NOMO-1 treated with dmso at 0.1 percent for 144 hours (cell line): ENCODE measurements around the gene MOB3B.
"Not testable (repeated sequence)": the region's sequence is repeated elsewhere in the genome, so short reads cannot be mapped to it uniquely, and the experiment has no call there.

Experiments
- DNase-seq: peaks from one replicate; lab custom pipeline; 2025; ENCODE audit not compliant: unreplicated experiment; lab: John Stamatoyannopoulos, UW

Gene MOB3B

DNA sequence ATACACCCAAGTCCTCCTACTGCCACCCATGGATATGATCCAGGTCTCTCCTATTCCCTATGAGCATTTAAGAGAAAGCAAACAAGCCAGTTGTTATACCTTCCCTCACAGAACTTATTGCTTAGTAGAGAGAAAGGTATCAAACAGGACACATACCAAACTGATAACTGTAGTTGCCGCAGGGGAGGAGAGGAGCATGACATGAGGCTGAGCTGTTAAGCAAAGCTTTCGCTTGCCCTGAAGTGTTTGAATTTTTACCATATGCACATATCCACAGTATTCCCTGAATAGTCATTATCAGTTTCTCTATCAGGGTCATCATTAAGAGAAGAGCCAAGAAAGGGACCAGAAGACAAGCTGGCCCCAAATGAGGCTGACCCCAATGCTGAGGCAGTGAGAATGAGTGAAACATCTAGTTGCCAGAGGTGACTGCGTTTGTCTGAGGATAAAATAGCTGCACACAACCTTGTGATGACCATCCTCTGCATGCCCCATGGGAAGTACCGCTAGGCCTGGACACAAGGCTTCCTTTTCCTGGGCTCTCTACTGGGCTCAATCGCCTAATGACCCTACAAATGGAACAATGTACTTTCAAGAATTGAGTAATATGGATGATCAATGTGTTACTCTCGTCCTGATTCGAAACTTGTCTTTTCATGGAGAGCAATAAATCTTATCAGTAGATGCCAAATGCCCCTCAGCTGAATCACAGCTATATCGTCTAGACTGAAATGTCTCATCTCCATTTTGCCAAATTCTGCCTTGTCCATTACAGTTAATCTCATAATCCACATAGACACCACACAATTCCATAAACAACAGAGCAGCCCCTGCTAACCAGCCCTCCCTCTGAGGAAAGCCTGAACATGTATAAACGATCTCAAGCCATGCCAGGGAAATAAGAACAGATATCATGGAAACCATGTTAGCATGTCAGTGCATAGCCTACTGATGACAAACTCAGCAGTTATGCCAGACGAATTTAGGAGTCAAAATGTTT, 9.8 kb downstream of the MOB3B start:
- DNase-seq, result no peak

DNA sequence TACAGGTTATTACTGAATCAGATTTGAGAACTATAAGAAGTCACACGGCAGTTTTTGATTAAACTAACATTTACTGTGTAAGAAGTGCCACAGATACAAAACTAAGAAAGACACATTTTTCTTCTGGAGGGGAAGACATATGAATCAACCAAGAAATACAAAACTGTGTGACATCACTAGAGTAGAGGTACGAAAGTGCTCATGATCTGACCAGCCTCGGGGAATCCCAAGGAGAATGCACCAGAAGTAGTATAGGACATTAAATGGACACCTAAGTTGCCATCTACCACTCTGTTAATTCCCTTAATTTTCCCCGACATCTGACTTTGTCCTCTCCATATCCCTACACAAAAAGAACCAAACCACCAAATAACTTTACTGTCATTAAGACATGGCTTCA, 10.8 kb downstream of the MOB3B start:
- no peak for DNase-seq

DNA sequence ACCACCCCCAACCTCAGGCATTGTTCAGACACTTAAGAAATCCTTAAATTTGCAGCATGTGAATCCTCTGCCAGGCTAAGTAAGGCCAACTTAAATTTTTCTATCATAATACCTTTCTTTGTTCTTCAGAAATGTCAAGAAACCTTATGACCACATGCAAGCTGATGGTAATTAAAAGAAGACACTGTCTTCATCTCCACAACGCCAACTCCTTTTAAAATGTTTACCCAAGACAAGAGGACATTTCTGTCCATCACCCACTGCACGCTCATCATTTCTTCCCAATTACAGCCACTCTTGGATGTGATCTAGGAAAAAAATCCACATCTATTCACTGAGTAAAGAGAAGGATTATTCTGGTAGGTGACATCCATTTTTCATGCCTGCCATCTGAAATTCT, 11.6 kb downstream of the MOB3B start:
- DNase-seq, result no peak

DNA sequence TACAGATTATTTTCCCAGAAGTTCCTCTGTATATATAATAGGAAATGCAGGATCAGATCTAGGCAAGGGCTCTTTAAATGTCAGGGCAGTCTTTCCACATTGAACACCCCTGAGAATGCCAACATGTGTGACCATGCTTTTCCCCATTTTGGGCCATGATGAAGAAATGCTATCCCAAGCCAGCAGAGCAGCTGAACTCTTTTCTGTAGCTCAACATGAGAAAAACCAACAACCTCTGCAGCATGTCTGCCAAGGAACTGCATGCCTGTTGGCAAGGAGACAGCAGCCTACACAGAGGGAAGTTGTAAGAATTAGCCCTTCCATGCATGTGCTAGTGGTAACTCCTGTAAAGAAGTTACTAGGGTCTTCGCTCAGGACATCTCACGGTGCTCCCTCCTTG, 15.1 kb downstream of the MOB3B start:
- no peak for DNase-seq

DNA sequence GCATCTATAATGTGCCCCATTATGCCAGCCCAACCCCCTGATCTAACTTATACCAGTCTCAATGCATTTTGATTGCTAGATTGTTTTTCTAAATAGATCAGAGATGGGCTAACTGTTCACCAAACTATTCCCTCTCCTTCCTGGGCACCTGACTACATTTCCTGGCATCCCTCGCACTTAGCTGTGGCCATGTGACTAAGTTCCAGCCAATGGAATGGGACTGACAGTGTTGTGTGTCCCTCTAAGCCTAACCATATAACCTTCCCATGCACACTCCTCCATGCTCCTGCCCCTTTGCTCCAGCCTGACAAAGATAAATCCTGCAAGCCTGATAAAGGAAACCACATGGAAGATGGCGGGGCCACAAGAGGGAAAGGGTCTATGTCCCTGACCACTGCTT, 17.8 kb downstream of the MOB3B start:
- no peak for DNase-seq

DNA sequence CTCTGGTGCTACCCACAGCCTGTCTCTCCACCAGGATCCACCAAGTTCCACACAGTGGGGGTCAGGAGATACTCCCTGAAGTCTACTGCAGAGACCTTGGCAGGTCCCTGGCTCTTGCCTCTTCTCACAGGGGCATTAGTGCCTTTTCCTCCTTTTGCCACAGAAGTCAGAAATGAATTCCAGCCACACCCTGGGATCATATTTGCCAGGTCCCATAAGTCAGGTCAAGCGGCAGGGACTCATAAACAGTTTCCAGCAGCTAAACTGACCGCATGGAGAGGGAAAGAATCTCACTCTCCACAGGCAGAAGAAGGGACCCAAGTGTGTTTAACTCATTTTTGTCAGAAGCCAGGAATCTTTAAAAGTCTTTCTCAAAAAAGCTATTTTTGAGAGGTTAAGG, 18.8 kb downstream of the MOB3B start:
- no peak for DNase-seq

DNA sequence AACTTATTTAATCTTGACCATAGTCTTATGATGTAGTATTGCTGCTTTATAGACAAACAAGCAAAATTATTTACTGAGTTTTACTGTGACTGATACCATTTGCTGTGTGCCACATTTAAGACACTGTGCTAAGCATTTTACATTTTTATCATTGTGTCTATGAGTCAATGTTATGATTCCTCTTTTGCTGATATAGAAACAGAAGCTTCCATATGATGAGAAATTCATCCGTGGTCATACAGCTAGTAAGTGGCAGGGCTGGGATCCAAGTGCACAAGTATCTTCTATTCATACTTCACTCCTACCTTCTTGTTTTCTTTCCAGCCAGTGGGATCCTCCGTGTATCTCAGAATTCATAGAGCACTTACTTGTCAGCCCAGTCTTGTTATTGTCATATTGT, 22.6 kb downstream of the MOB3B start:
- no peak for DNase-seq

DNA sequence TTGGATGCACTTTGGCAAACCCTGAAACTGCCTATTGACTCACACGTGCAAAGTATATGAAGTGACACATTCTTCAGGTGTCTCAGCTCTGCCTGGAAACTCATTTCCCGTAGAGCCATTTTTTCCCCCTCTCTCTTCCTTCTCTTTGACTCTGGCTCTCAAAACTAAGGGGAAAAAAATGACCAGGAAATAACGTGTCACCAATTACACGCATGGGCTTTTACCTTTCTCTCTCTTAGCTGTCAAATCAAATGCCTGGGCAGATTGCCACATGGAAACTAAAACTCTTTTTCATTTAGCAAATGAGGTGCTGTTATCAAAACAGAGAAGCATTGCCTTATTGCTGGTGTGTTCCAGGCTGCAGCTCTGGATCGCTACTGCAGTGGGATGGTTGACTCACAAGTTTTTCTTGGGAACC, 23.9 kb downstream of the MOB3B start:
- DNase-seq, result no peak

DNA sequence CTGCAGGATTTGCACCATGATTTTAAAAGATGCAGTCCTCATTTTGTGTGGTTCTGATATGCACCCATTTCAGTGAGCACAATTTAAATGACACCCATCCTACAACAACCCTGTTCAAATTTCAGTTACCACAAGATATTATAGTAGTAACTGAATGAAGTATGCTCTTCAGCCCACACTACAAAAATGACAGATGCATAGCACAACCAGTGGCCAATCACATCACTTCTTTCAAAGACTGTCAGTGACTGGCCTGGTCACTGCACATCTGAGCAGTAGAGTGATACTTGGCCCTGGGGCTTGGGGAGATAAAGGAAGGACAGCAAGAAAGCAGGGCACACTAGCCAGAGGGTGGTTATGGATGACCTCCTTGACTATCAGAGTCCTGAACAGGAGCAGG, 25.4 kb downstream of the MOB3B start:
- no peak for DNase-seq

DNA sequence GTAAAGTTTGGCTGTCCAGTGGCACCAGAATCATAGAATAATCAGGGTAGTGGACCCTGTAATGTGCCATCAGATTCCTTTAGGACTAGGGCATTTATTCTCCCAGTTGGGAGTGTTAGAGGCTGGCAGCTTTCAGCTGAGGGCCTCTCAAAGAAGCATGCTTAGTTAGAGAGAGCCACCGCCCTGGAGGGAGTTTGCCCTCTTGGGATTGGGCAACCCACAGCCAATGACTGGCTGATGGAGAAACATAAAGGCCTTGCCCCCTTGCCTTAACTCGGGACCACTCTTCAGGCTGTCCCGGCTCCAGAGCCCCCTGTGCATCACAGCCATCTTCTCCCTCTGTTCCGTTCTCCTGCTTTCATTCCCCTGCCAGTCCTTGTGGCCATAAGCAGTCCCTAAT, 26.0 kb downstream of the MOB3B start:
- DNase-seq, result no peak

DNA sequence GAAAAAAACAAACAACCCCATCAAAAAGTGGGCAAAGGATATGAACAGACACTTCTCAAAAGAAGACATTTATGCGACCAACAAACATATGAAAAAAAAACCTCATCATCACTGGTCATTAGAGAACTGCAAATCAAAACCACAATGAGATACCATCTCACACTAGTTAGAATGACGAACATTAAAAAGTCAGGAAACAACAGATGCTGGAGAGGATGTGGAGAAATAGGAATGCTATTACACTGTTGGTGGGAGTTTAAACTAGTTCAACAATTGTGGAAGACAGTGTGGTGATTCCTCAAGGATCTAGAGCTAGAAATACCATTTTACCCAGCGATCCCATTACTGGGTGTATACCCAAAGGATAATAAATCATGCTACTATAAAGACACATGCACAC, 28.7 kb downstream of the MOB3B start:
- DNase-seq, result not testable (repeated sequence)

DNA sequence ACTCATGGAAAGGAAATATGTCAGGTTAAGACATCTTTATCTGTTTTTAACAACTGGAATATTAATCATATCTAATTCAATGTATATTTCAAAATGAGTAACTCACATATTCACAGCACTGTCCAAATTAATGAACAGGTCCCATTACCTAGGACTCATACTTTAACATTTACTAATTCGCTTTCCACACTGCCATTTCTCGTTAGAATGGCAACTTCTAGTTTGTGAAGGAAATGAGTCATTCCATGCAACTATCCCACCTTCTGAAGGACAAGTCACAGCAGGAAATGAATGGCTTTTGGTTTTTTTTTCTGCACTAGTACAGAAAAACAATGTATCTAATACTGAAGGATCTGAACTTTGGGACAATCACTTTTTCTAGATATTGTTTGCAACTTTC, 30.2 kb downstream of the MOB3B start:
- no peak for DNase-seq

DNA sequence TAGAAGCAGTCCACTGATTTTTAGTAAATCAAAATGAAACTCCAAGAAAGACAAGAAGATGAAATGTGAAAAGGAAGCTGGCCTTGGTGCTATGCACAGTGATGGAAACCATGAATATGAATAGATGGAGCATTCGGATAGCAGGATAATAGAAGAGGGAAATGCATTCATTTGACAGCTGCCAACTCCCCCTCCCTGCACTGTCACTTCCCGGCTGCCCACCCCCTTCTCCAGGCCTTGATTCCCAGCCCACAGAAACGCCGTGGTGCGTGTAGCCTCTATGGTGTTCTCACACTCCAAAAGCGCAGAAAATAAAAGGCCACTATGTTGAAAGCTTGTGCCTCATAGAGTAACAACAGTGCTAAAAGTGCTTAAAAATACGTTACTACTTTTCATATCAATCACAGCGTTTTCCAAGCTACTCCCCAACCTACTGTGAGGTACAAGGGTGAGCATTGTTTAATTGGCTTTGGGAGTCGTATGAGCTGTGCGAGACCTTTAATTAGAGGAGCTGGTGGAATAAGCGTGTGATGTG, 31.7 kb downstream of the MOB3B start:
- DNase-seq, result no peak

DNA sequence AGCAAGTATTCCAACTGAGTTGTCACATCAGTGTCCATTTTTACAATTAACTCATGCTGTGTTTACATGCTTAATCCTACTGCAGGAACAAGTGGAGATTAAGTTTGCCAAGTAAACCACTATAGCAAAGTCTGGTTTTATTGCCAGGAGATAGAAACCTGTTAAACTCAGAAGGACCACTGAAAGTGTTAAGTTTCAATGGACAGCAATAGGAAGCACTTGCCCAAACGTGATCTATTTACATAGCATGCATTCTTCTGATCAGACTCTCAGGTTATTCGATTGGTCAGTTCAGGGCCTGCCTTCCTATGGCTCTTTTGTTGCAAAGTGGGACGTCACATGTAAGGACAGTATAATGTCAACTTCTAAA, 33.5 kb downstream of the MOB3B start:
- DNase-seq, result no peak

DNA sequence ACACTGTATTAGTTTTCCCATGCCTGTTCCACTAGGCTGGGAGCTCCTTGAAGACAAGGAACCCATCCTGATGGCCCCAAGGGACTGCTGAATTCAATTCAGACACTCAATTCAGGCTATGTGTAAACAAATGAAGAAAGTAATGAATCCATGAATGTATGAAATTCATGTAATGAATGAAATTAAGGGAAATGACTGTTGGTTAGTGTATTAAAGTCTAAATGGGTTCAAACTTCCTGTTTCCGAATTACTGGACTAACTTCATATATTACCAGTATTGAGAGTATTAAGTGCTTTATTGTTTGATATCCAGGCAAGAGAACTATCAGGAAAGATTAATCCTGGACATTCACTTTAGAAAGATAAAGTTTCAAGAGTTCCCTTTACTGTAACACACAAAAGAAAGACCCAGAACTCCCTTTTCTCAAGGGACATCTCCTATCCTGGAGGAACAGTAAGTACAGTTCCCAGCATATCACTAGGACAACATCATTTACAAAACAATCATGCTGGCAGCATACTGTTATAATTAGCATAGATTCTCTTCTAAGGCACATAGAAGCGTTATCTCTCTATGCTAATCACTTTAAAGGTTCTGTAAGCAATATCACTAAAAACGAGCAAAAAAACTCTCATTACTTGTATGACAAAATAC, 34.0 kb downstream of the MOB3B start:
- no peak for DNase-seq

DNA sequence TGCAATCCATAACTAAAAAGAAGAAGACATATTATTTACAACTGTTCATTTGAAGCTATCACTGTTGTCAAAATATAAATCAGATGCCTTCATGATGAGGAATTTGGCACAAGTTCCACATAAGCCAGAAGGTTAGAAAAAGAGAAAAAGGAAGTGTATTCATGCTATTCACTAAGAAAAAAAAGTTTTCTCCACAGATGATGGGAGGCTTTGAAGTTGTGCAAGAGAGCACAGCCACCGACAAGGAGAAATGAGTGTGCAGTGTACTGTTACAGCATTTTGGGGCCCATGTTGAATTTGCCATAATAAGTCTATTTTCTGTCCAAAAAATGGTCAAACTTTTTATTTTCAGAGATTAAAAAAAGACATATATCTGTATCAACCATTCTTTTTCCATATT, 38.5 kb downstream of the MOB3B start:
- no peak for DNase-seq

DNA sequence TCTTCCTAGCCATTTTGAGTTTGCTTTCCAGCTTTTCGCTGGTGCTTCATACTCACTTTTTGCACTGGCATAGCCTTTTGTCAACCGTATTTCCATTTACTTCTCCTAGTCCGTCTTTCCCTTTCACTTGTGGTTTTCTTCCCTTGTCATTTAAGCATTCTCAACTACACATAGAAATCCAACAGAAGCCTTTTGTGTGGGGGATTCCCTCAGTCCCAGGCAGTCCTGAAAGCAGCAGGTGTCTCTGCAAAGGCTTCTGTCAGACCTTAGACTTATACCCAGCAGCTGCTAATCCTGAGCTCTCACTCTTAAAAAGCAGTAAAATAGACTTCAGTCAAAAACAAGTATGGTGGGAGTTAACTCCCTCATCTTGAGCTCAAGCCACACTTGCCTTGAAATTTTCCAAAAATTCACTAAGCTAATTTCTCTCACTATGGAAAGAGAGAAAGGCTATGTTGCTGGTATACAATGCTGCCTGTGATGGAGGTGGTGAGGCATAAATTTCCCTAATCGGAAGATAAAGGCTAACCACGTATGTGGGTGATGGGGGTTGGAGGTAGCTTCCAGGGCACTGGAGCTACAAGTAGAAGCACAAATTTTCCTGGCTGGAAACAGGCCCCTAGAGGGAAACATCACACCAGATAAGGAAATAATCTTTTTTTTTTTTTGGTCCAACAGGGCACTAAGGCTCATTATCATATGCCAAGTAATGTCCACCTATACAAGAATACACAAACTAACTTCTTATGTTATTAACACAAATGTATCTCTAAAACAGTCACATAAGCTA, 40.3 kb downstream of the MOB3B start:
- DNase-seq, result no peak

DNA sequence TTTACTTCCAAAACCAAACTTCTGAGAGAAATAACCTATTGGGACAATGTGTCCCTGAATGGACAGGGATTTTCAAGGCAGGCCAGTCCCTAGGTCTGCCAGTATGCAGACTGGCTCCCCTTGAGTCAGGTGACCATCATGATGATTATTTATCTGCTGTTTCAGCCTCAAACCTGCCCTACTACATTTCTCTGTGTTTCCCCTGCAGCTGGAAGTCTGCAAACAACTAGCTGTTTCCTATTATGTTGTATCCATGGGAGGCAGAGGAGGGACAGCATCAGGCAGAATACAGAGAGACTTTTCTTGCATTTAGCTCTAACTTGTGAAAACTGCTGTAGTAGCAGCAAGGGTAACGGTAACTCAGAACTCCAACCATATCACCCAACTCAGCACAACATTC, 41.7 kb downstream of the MOB3B start:
- DNase-seq, result no peak

DNA sequence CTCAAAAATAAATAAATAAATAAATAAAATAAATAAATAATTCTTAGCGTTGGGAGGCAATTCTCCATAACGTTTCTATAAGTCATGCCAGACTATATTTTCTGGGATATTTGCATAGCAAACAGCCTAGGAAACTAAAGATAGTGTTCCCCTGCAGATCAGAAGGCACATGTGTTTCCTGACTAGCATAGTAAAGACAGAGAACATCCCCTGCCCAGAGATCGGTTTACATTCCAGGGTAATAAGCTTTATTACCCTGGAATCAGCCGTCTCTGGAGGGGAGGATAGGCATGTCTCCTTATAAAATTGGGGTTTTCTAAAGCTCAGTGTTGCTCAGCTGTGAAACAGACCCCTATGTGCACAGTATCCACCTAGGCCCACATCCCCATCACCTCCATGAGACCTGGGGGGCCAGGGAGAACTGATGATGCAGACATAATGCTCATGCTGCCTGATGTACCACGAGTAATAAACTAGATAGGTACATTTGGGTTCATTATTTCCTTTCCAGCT, 42.4 kb downstream of the MOB3B start:
- no peak for DNase-seq

DNA sequence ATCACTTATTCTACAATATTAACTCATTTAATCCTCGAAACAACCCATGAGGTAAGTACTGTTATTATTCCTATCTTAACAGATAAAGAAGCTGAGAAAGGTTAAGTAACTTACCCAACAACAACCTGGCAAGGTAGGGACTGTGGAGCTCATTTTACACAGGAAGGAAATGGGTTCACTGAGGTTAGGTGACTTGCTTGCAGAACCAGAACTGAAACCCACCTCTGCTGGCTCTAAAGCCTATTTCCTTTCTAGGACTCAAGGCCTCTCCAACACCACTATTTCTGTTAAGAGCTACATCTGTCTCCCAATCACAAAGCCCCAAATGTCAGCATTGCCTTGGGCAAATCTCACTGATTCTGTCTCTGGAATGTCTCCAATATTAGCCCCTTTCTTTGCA, 44.5 kb downstream of the MOB3B start:
- DNase-seq, result no peak

DNA sequence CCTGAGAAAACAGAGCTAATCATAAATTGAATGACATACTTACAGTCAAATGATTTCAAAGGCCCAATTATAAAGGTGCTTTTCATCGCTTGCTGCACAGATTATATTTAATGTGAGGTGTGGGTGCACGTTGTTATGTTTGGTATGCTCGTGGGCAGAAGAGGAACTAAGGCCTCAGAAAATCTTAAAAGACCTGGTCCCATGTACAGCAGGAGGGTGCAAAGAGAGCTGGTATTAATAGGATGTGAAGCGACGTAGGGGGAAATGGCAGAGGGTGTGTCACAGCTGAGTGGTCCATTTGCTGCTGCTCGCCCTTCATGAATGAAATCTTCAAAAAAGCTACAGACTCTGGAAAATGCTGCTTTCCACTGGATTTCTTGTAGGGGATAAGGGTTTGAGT, 46.0 kb downstream of the MOB3B start:
- no peak for DNase-seq
